DMS 273 treated with DMSO at 0.1 percent for 48 hours (cell line): ENCODE results near the gene TMEM163.

Source experiments
- DNase-seq: peaks from one replicate; lab custom pipeline; 2025; lab: John Stamatoyannopoulos, UW

Gene TMEM163

DNA sequence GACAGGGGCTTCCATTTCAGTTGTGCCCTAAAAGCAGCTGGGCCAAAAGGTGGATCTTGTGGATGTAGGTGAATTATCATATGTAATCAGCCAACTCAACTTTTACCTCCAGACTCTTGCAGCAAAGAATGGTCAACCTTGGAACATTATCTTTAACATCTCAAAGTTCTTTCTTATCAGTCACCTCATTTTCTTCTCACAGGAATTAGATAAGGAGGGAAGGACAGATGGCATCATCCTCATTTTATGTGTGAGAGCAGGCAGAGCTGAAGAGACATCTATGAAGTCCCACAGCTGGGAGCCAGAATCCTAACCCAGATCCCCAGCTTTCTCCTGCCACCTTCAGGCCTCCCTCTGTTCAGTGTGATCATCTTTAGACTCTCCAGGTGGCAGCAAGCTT, 282.9 kb downstream of the TMEM163 start:
- DNase-seq = no peak

GRCh38 chr2:134435505-134435904, 283.3 kb downstream of the TMEM163 start:
- DNase-seq = no peak

- DNase-seq = no peak
These were observed 284.8 kb downstream of the TMEM163 start for GRCh38 chr2:134433979-134434378.

DNA sequence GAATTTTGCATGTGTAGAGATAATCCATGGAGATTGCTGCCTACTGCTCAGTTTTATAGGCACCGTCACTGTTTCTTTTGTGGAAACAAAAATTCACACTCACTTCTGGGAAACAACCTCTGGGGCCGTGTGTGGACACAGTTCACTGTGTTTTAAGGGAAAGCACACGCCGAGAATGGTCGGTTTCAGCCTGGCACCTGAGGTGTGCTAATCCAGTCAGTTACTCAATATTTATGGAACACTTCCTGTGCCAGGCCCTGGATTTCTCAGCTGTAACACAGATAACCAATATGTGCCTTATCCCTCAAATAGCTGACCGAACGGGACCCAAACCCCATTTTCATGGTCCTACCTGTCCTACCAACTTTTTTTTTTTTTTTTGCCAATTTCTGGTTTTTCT, 285.3 kb downstream of the TMEM163 start:
- DNase-seq = no peak

DNA sequence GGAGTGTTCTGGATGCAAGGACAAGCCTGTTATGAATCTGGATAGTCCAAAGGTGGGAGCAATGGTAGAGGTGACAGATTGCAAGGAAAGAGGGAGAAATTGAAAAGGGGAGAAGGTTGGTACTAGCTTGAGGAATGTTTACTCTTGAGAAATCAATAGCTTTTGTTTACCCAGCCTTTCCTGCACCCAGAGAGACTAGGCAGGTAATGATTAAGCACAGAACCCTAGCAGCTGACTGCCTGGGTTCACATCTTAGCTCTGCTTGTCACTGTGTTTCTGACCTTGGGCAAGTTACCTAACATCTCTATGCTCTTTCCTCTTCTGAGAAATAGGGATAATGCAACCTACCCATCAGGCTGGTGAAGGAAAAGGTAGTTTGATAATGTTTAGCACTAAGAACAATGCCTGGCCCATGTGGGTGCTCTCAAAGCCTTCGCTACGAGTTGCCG, 286.3 kb downstream of the TMEM163 start:
- no peak for DNase-seq

DNA sequence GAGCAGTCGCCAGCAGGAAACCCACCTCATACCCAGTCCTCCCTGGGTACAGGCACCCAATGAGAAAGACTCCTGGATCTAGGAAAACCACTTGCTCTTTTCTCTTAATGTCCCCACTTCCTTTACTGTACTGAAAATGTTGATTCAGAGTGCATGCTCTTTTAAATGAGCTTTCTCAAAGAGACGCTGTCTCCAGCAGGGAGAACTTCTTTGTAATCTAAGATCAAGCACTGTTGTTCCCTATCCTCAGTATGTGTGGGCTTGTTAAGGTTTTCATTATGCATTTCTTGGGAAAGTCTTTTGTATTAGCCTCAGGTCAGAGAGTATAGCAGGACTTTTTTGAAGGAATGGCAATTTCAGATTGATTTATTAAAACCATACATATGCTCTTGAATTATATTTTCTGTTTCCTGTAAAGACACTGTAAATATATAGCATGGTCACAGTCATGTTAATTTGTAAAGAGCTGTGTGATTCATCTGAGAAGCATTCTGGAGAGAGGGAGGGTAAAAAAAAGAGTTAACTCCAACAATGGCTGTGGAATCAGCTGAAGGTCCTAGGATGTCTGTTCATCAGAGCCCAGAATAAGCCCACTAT, 286.9 kb downstream of the TMEM163 start:
- no peak for DNase-seq

DNA sequence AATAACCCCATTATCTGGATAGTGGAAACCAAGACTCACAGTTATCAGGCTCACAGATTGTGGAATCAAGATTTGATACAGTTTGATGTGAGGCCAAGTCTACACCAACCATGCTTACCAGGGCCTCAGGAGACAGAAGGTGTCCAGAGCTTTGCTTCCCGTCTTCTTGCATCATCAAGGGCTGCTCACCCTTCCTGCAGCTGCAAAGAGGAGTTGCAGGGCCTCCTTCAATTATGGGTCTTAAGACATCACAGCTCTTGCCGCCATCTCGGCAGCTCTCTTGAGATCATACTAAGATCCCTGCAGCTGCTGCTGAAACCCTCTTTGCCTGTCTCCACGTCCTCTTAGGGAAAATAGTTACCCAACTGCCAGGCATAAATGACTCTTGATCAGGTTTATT, 288.9 kb downstream of the TMEM163 start:
- DNase-seq = no peak

- no peak for DNase-seq
These were observed 292.1 kb downstream of the TMEM163 start for GRCh38 chr2:134426721-134427120.

- DNase-seq = no peak
These were observed 292.9 kb downstream of the TMEM163 start for GRCh38 chr2:134425724-134426496.

- no peak for DNase-seq
These were observed 297.1 kb downstream of the TMEM163 start for GRCh38 chr2:134421556-134422328.

DNA sequence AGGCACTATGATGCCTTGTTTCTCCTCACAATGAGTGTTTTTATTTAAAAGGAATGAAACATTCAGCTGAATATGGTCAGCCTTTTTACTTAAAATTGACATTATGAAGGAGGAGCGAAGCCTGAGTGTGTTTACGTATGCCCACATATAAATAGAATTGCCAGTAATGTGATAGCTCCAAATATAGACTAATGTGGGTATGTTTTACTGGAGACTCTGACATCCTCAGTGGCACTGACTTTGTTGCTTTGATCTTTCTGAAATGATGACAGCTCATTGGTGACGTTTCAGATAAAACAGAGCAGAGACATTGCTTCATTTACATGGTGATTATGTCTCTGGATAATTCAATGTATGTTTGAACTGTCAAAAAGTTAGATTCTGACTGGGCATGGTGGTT, 297.9 kb downstream of the TMEM163 start:
- no peak for DNase-seq

- DNase-seq = no peak
These were observed 298.5 kb downstream of the TMEM163 start for GRCh38 chr2:134420259-134420658.

DNA sequence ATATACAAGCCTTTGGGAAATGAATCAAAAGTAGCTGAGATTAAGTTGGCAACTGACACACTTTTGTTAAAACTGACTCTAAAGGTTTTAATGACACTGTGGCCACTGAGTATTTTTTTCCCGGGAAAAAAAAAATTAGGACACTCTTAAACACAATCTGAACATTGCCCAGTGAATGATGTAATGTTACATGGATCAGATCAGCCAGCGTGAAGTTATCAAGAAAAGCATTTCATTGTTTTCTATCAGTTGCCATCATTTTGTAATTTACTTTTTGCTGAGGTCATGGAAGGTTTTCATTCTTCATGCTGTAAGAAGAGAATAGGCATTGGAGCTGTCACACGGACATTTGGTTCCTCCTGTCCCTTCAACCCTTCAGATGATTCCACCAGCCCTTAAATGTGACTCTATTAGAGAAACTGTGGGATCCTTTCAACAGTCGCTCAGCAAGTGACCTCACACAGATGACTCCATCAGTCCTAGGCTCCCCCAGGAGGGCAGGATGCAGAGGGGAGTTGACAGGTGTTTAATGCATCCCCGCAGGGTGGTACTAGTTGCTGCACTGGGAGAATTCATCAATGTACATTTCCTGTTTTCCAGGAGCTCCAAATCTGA, 300.7 kb downstream of the TMEM163 start:
- no peak for DNase-seq

DNA sequence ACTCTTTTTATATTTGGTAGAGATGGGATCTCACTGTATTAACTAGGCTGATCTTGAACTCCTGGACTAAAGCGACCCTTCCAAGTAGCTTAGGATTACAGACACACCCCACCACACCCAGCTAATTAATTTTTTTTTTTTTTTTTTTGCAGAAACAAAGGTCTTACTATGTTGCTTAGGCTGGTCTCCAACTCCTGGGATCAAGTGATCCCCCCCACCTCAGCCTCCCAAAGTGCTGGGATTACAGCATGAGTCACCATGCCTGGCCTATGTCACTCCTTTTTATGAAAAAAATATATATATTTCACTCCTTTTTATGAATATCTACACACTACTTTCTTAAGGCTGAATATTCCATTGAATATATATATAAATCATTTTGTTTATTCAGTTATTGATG, 302.2 kb downstream of the TMEM163 start:
- no peak for DNase-seq

DNA sequence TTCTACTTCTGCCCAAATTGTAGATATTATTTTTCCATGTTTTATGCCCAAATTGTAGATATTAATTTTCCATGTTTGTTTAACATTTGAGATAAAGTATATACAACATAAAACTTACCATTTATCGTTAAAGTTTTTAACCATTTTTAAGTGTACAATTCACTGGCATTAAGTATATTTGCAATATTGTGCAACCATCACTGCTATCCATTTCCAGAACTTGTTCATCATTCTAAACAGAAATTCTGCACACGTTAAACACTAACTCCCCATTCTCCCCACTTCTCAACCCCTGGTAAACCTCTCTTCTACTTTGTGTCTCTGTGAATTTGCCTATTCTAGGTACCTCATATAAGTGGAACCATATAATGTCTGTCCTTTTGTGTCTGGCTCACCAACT, 302.8 kb downstream of the TMEM163 start:
- DNase-seq = no peak

DNA sequence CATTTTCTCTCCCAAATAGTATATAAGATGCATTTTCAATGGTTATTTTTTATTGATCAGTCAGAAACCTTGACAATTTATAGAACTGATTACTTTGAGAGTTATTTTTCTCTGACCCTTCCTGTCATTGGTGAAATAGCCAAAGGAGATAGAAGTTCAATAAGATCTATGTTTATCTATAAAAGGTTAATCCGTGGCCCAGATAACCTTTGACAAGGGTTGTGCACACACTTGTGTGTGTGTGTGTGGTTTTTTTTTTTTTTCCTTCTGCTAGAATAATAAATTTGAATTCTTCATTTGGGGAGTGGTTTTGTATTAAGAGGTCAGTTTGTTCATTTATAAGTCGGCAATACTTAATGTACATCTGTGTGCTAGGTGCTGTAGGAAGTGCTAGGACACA, 304.9 kb downstream of the TMEM163 start:
- no peak for DNase-seq

GRCh38 chr2:134413430-134413829, 305.4 kb downstream of the TMEM163 start:
- no peak for DNase-seq

DNA sequence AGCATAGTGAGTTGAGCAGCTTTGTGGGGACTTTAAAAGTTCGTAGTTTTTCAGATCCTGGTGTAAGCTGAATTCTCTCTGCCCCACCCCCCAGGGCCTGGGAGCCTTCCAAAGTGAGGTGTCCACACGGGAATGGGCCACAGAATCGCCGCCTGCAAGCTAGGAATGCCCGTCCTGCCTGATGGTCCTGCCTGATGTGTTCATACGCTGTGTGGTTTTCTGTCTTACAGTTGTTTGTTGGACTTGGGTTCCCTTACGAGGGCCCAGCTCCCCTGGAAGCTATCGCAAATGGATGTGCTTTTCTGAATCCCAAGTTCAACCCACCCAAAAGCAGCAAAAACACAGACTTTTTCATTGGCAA, 306.2 kb downstream of the TMEM163 start:
- no peak for DNase-seq

- peak; percentile 70 for DNase-seq
These were observed 306.8 kb downstream of the TMEM163 start for GRCh38 chr2:134411828-134412638.

GRCh38 chr2:134411279-134411827, 307.4 kb downstream of the TMEM163 start:
- peak; percentile 15 for DNase-seq

DNA sequence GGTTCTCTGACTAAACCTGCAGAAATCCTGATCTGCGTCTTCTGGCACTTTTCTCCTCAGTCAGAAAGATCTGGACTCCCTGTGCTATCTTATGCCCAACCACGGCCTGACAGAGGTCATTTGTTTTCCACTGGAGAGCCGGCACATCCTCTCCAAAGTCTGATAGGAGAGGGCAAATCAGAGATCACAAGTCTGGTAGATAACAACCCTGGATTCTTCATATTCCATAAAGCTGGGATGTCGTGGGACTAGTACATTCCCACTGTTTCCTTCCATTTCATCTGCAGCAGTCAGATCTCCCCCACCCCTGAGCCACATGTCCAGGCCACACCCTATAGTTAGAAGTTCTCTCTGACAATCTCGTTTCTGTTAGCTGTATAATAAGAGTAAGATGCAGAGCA, 308.0 kb downstream of the TMEM163 start:
- DNase-seq = no peak
